HG03039 (cell line): Measurements from ENCODE around the gene PAX3.
A peak's percentile ranks its signal among the peaks of the same experiment; 100 is the strongest.

Experiments
- ATAC-seq: cut with Tn5 transposase; IDR thresholded peaks from one replicate; pipeline ENCODE4 v1.9.1; 2021; ENCODE audit warnings: mild to moderate bottlenecking, moderate library complexity; ENCODE audit not compliant: unreplicated experiment

Gene PAX3

GRCh38 chr2:222298311-222299150 is at the start of gene PAX3:
PAX3 (minus strand) TSS chr2:222298998; CDS start chr2:222298615, 383 bp downstream.
- ATAC-seq, result no peak

DNA sequence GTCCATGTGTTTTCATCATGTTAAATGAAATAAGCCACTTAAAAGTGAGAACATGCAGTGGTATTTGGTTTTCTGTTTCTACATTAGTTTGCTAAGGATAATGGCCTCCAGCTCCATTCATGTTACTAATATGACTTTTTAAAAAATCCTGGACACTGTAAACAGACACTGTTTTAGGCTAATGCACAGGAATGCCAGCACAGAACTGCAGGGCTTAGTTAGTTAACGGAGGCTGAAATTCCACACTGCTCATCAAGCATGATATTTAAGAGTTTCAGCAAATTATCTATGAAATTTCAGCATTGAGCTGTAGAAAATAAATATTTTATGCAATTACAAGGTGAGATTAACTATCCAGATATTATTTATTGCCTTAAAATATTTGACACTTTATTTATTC is 42.5 kb upstream of the PAX3 start:
- no peak for ATAC-seq

GRCh38 chr2:222338374-222338773 is 39.6 kb upstream of the PAX3 start:
- ATAC-seq, result no peak

GRCh38 chr2:222336931-222337330 is 38.1 kb upstream of the PAX3 start:
- no peak for ATAC-seq

GRCh38 chr2:222336442-222336841 is 37.6 kb upstream of the PAX3 start:
- ATAC-seq, result no peak

DNA sequence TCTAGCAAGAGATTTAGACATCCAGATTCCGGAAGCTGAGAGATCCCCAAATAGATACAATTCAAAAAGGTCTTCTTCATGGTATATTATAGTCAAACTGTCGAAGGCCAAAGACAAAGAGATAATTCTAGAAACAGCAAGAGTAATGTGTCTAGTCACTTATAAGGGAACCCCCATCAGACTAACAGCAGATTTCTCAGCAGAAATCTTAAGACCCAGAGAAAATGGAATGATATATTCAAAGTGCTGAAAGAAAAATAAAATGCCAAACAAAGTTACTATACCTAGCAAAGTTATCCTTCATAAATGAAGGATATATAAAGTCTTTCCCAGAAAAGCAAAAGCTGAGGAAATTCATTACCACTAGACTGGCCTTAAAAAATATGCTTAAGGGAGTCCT is 36.1 kb upstream of the PAX3 start:
- no peak for ATAC-seq

DNA sequence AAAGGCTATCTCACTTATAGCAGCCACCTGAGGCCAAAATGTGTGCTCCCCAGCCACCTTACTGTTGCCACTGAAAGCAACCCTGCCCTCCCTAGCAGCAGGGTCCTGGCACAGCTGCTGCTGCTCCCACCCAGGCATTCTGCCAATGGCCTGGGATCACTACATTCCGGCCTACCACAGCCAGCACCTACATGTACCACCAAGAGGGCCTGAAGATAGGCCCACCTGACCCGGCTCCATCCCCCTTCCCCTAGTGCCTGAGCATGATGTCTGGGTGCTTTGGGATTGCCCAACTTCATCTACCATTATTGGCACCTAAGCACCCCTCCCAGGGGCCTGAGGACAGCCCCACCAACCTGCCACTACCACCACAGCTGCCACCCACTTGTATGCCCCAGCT is 34.6 kb upstream of the PAX3 start:
- no peak for ATAC-seq

DNA sequence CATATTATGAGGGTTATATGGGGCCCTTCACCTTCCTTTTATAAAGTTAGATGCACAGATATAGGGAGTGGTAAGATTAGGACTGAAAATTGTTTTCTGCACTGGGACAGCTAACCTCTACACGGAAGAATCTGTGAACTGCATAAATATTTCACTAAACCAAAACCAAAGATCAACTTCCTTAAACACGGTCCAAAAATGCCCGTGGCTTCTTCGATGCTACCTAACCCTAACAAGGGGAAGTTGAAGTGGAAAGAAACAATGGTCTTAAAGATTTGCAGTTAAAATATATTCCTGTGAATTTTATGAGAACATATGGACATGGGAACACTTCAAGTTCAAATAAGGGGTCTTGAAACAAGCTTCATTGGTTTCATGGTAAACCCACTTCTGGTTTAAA is 33.3 kb upstream of the PAX3 start:
- no peak for ATAC-seq

GRCh38 chr2:222330910-222331309 is 32.1 kb upstream of the PAX3 start:
- ATAC-seq, result no peak

- no peak for ATAC-seq
These were observed 23.4 kb upstream of the PAX3 start for GRCh38 chr2:222322236-222322635.

GRCh38 chr2:222320436-222321395 is 21.9 kb upstream of the PAX3 start:
- ATAC-seq, result no peak

GRCh38 chr2:222319586-222320435 is 21.0 kb upstream of the PAX3 start:
- ATAC-seq, result peak; percentile 33

- ATAC-seq, result peak; percentile 33
These were observed 20.2 kb upstream of the PAX3 start for GRCh38 chr2:222318712-222319585.

DNA sequence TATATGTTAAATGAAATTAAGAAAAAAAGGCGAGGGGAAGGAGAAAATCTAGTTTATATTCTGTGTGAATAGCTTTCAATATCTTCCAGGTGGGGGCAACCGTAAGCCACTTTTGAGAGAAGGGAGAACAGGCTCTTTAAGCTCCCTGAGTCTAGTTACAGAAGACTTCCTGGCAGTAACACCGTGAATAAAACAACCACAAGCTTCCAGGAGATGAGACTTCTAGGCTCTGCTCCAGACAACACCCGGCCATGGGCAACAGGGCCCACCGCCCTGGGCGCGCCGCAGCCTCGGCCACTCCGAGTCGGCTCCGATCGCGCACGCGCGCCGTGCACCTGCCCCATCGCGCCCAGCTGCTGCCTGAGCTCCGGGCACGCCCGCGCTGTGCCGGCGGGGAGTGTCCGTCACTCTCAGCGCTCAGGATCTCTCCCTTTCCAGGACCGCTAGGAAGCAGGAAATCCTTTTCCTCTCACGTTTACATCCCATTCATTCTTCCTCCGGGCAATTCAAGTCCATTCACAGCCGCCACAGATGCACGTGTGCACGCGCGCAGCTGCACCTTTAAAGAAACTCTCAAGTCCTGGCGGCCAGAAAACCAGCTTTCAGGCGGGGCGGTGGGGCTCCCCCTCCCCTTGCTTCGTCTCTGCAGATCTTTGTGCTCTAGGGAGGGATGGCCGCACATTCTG is 19.4 kb upstream of the PAX3 start:
- ATAC-seq, result peak; percentile 48

GRCh38 chr2:222315443-222316121 is 16.8 kb upstream of the PAX3 start:
- ATAC-seq, result no peak

GRCh38 chr2:222313816-222314215 is 15.0 kb upstream of the PAX3 start:
- ATAC-seq, result no peak

- ATAC-seq, result no peak
These were observed 13.4 kb upstream of the PAX3 start for GRCh38 chr2:222311978-222312738.
